Measurements from ENCODE around the gene TRIM38. TPM values are rescaled to one million over a fixed set of nuclear protein-coding genes. Genes with fewer than 3 reads are reported as not detected.

Gene TRIM38
- total and polyA plus RNA-seq, 2 of the 13 experiments (the other 11 are each of a cell fraction or from before 2014, with no cell fraction given), result 2.5 to 3.1 TPM

- TF ChIP-seq ZNF329 (CRISPR knock-in tag; IDR thresholded peaks at IDR 0.05; ENCODE audit: low read depth) (peak; percentile 85; the same call in 1 of the 2 replicates), TOPORS (CRISPR knock-in tag; IDR thresholded peaks at IDR 0.05) (peak; percentile 58; the same call in 1 of the 2 replicates), ARNTL (CRISPR knock-in tag; IDR thresholded peaks at IDR 0.05) (peak; percentile 64; the same call in 1 of the 2 replicates), ZNF687 (CRISPR knock-in tag; IDR thresholded peaks at IDR 0.05) (peak; percentile 90), NFIC (IDR thresholded peaks at IDR 0.05; ENCODE audit: low read length) (peak; percentile 72), ZBTB33 (CRISPR knock-in tag; IDR thresholded peaks at IDR 0.05) (no peak), GPN1 (CRISPR knock-in tag; IDR thresholded peaks at IDR 0.05; ENCODE audit: borderline replicate concordance) (no peak; the same call in 1 of the 2 replicates), AHR (CRISPR knock-in tag; IDR thresholded peaks at IDR 0.05) (0 out of 2 replicates have a peak, but pooled peaks have one; percentile 36), ZNF274 (CRISPR knock-in tag; IDR thresholded peaks at IDR 0.05) (peak; percentile 88; the same call in 1 of the 2 replicates), TIGD3 (CRISPR knock-in tag; IDR thresholded peaks at IDR 0.05; ENCODE audit: borderline replicate concordance) (no peak), PHF21A (CRISPR knock-in tag; IDR thresholded peaks at IDR 0.05) (no peak), PRDM10 (CRISPR knock-in tag; IDR thresholded peaks at IDR 0.05; ENCODE audit: low read depth) (no peak; the same call in 1 of the 2 replicates), GTF2F1 (IDR thresholded peaks at IDR 0.05; ENCODE audit: low read length) (peak; percentile 75; the same call in 1 of the 2 replicates), HNRNPUL1 (IDR thresholded peaks at IDR 0.05; ENCODE audit: low read depth, low read length) (no peak), ZNF512 (CRISPR knock-in tag; IDR thresholded peaks at IDR 0.05) (no peak)
Observed at GRCh38 chr6:26031595-26032339, 69.2 kb downstream of the TRIM38 start (continued).
